Stimulated activated CD4-positive, alpha-beta T cell treated with anti-CD3 and anti-CD28 coated beads, Interleukin-4, amount 100 ng/mL, for 24 hours (primary cell): ENCODE results near the gene CDO1.

Source experiments
- DNase-seq: peaks from one replicate; pipeline ENCODE4 v3.0.0-alpha.2; 2020

CDO1 gene

DNA sequence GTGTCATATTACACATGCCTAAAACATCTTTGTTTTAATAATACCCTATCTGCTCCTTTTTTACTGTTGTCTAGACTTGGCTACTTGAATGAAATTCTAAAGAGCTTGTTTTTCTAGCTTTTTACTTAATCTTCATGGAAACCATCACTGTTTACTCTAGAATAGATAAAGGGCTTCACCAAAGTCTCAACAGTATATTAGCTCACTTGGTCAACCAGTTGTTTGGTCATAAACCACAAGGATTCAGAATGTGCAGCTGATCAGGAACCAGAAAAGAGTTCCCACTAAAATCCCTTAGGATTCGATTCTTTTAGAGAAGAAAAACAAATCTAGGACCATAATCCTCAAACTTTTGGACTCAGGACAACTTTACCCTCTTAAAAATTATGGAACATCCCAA is 38.0 kb downstream of the CDO1 start:
- DNase-seq = no peak

- no peak for DNase-seq
These were observed 39.5 kb downstream of the CDO1 start for GRCh38 chr5:115776989-115777388.

- DNase-seq = no peak
These were observed 40.5 kb downstream of the CDO1 start for GRCh38 chr5:115775999-115776398.

- DNase-seq = no peak
These were observed 41.8 kb downstream of the CDO1 start for GRCh38 chr5:115774684-115775083.

DNA sequence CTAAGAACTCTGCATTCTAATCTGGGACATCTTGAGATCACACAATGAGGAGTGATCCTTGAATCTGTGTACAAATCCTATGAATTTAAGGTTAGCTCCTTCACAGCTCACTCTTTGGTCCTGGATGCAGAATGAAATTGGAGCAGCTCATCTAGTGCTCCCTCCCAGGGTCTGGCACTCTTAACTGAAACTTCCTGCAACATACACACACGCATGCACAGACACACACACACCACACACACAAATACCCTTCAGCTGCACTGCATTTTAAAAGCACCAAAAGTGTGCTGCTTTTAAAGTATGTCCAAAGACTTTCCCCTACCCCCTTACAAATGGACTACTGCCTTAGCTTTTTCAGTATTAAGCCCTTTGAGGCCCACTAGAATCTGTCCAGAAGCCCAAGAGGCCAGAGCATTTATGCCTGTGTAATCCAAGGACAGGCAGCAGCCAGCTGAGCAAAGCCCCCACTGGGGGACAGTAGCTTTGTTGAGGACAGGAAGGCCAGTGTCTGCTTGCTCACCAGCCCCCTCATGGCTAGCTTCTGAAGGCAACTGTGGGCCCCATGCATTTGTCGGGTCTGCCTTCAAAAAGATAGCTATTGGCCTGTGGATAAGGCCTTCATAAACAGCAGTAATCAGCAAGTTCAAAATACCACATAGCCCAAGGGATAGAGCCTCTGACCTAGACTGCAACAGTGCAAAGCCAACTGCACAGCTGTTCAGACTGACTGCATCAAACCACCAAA is 43.6 kb downstream of the CDO1 start:
- DNase-seq = no peak

DNA sequence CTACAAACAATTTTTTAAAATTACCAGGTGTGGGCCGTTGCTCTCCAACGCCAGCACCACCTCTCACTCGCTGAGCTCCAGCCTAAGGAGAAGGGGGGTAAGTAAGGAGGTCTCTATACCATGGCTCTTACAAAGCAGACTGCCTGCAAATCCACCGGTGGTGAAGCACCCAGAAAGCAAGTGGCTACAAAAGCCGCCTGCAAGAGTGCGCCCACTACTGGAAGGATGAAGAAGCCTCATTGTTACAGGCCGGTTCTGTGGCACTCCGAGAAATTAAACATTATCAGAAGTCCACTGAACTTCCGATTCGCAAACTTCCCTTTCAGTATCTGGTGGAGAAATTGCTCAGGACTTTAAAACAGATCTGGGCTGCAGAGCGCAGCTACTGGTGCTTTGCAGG is 46.0 kb downstream of the CDO1 start:
- DNase-seq = no peak

DNA sequence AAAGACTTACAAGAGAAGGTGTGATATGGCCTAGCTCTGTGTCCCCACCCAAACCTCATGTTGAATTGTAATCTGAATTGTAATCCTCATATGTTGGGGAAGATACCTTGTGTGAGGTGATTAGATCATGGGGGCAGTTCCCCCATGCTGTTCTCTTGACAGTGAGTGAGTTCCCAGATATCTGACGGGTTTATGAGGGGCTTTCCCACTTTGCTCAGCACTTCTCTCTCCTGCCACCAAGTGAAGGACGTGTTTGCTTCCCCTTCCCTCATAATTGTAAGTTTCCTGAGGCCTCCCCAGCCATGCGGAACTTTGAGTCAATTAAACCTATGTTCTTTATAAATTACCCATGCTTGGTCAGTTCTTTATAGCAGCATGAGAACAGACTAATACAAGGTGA is 49.0 kb downstream of the CDO1 start:
- DNase-seq = no peak

DNA sequence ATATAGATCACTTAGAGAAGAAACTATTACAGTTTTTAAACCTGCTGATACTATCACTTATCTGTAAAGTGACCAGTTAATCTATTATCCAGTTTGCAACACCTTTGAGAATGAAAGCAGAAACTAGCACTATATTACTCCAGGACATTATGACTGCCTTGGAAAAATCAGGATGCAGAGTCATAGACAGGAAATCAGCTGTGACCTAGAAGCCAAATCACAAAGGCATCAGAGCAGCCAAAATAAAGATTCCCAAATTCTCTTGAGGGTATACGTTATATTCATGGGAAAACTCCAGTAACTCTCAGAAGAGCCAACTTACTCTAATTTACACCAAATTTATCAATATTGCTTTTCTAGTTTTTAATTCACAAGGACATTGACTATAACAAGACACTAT is 49.9 kb downstream of the CDO1 start:
- no peak for DNase-seq

- no peak for DNase-seq
These were observed 58.1 kb downstream of the CDO1 start for GRCh38 chr5:115758356-115758755.

GRCh38 chr5:115755675-115756074 is 60.8 kb downstream of the CDO1 start:
- DNase-seq = no peak
